GM23338 (cell line): ENCODE measurements around the gene ZNF619. TPM values are rescaled to one million over a fixed set of nuclear protein-coding genes. Genes with fewer than 3 reads are reported as not detected.

ENCODE experiments used
- ATAC-seq: fragments of 200-7000 bp; cut with Tn5 transposase; 3 replicates; pipeline ENCODE4 v1.9.1; 2020
- DNase-seq: peaks from one replicate; pipeline ENCODE4 v3.0.0-alpha.2; 2015; ENCODE audit warnings: low spot score
- H2AFZ ChIP-seq: fragments of 200-600 bp; sonication (generic); 2 replicates; pipeline ENCODE4 v1.8.0; 2016; ENCODE audit warnings: antibody characterized with exemption, mild to moderate bottlenecking, moderate library complexity
- H3F3A ChIP-seq: fragments of 200-600 bp; sonication (generic); replicated peaks from 2 replicates; pipeline ENCODE4 v1.8.0; 2017; ENCODE audit warnings: antibody characterized with exemption, mixed run types, low read depth
- H3K27ac ChIP-seq: fragments of 200-600 bp; sonication (generic); 2 replicates; pipeline ENCODE4 v1.6.1; 2016; ENCODE audit warnings: low read depth
- H3K27me3 ChIP-seq: fragments of 200-600 bp; sonication (generic); 2 replicates; pipeline ENCODE4 v1.8.0; 2016; ENCODE audit warnings: mild to moderate bottlenecking, mixed run types, moderate library complexity; ENCODE audit not compliant: insufficient read depth
- H3K36me3 ChIP-seq: fragments of 200-600 bp; sonication (generic); 2 replicates; pipeline ENCODE4 v1.8.0; 2016; ENCODE audit warnings: mild to moderate bottlenecking; ENCODE audit not compliant: insufficient read depth
- H3K4me1 ChIP-seq: fragments of 200-600 bp; sonication (generic); 2 replicates; pipeline ENCODE4 v1.8.0; 2016; ENCODE audit warnings: mild to moderate bottlenecking, moderate library complexity; ENCODE audit not compliant: insufficient read depth
- H3K4me2 ChIP-seq: fragments of 200-600 bp; sonication (generic); 2 replicates; pipeline ENCODE4 v1.7.1; 2017; ENCODE audit warnings: mixed run types
- H3K4me3 ChIP-seq: fragments of 200-600 bp; sonication (generic); 2 replicates; pipeline ENCODE4 v1.6.1; 2016; ENCODE audit warnings: mixed run types
- H3K79me2 ChIP-seq: fragments of 200-600 bp; sonication (generic); replicated peaks from 2 replicates; pipeline ENCODE4 v1.8.0; 2017; ENCODE audit warnings: mild to moderate bottlenecking; ENCODE audit not compliant: insufficient read depth
- H3K9me2 ChIP-seq: fragments of 200-600 bp; sonication (generic); 2 replicates; pipeline ENCODE4 v1.8.0; 2017; ENCODE audit not compliant: insufficient read depth
- H4K20me1 ChIP-seq: fragments of 200-600 bp; sonication (generic); replicated peaks from 2 replicates; pipeline ENCODE4 v1.8.0; 2017; ENCODE audit warnings: mild to moderate bottlenecking; ENCODE audit not compliant: insufficient read depth
- H3K27ac Mint-ChIP-seq: 2 replicates; pipeline ENCODE4 v1.8.0; 2020; ENCODE audit warnings: inconsistent platforms, mild to moderate bottlenecking, moderate library complexity, mixed read lengths
- H3K27me3 Mint-ChIP-seq: 3 replicates; pipeline ENCODE4 v1.8.0; 2022; ENCODE audit warnings: low read depth, mild to moderate bottlenecking, moderate library complexity, mixed read lengths, inconsistent platforms; ENCODE audit not compliant: insufficient read depth, poor library complexity
- H3K36me3 Mint-ChIP-seq: 3 replicates; pipeline ENCODE4 v1.8.0; 2021; ENCODE audit warnings: low read depth, mild to moderate bottlenecking, inconsistent platforms, moderate library complexity, mixed read lengths
- H3K4me1 Mint-ChIP-seq: 3 replicates; pipeline ENCODE4 v1.8.0; 2020; ENCODE audit warnings: mild to moderate bottlenecking, inconsistent platforms, mixed read lengths
- H3K4me3 Mint-ChIP-seq: 3 replicates; pipeline ENCODE4 v1.8.0; 2021; ENCODE audit warnings: moderate library complexity, mild to moderate bottlenecking, inconsistent platforms, mixed read lengths
- H3K9me3 Mint-ChIP-seq: 3 replicates; pipeline ENCODE4 v1.8.0; 2020; ENCODE audit warnings: moderate library complexity, mild to moderate bottlenecking, inconsistent platforms, mixed read lengths
- CREB1 ChIP-seq: fragments of 250-450 bp; sonication (Bioruptor Pico); IDR thresholded peaks from 2 replicates; pipeline ENCODE4 v1.5.0; 2020; ENCODE audit warnings: low read depth, mild to moderate bottlenecking, moderate library complexity
- CTCF ChIP-seq, 2 experiments: fragments of 200-600 bp in 1 of 2; sonication (generic) in 1 of 2; conservative IDR thresholded peaks; 2 replicates each; pipeline versions ENCODE4 v1.5.1 to v1.6.1; 2016 to 2017; ENCODE audit warnings: antibody characterized with exemption in 2 of 2, low read depth in 2 of 2, mild to moderate bottlenecking in 2 of 2, moderate library complexity in 1 of 2
- ETS1 ChIP-seq: IDR thresholded peaks from 2 replicates; pipeline ENCODE4 v1.6.1; 2016; ENCODE audit warnings: antibody characterized with exemption
- EZH2 ChIP-seq: fragments of 200-600 bp; sonication (generic); IDR thresholded peaks from one replicate; pipeline ENCODE4 v1.8.0; 2017; ENCODE audit warnings: antibody characterized with exemption, mild to moderate bottlenecking, low read depth; ENCODE audit not compliant: unreplicated experiment
- POLR2AphosphoS5 ChIP-seq: IDR thresholded peaks from 2 replicates; pipeline ENCODE4 v1.6.1; 2016; ENCODE audit warnings: antibody characterized with exemption, low read depth
- ZNF331 ChIP-seq: fragments of 250-450 bp; sonication (Bioruptor Pico); IDR thresholded peaks from 2 replicates; pipeline ENCODE4 v1.5.0; 2020; ENCODE audit warnings: low read depth, mild to moderate bottlenecking, moderate library complexity
- ZNF462 ChIP-seq: fragments of 250-450 bp; sonication (Bioruptor Pico); IDR thresholded peaks from 2 replicates; pipeline ENCODE4 v1.5.0; 2020; ENCODE audit warnings: mild to moderate bottlenecking, moderate library complexity
- polyA plus RNA-seq: library from polyadenylated mRNA; unstranded; fragments of >200 nt; fragmentation: Nextera tagmentation; extraction: Ambion mirVana; gene quantifications from 2 replicates; pipeline ENCODE4 v1.2.1, GENCODE V29; 2016
- total RNA-seq: library from RNA; depleted of rRNA; stranded (reverse); fragments of >200 nt; shearing (Covaris generic); gene quantifications from 2 replicates; pipeline ENCODE4 v1.2.3, GENCODE V29; 2014

ZNF619 gene
- total and polyA plus RNA-seq, 2 experiments from 2014 or later = 1.3 to 7.4 TPM

- Histone ChIP-seq H2AFZ (peak overlapping the region; percentile 30), H3K27ac (peak overlapping the region; percentile 81), H3K36me3 (peaks cover 3% of the 10 kb centered on the region), H4K20me1 (peaks cover 5% of the 10 kb centered on the region; the same call in 1 of the 2 replicates), H3K4me2 (peak overlapping the region; percentile 80), H3K27me3 (no peaks in the 10 kb centered on the region), H3K79me2 (peaks cover 9% of the 10 kb centered on the region), H3F3A (peaks cover 4% of the 10 kb centered on the region), H3K4me3 (peak overlapping the region; percentile 59), H3K4me1 (peaks cover 3% of the 10 kb centered on the region; the same call in 1 of the 2 replicates), H3K9me2 (no peaks in the 10 kb centered on the region)
- H3K36me3 Mint-ChIP-seq = peaks cover 14% of the 10 kb centered on the region
- DNase-seq = peak; percentile 100
- TF ChIP-seq POLR2AphosphoS5 = peak; percentile 91
- TF ChIP-seq EZH2 = no peak
- peak in 1 of 2 experiments; percentile 49; a peak in 2 of 4 replicates for TF ChIP-seq CTCF (conservative IDR thresholded peaks at IDR 0.05; ENCODE audit: low read depth in 2 of 2)
- TF ChIP-seq ETS1 = peak; percentile 78
- TF ChIP-seq CREB1 = peak; percentile 94
- TF ChIP-seq ZNF462 (CRISPR knock-in tag) = no peak
- no peak for TF ChIP-seq ZNF331 (CRISPR knock-in tag)
- peaks cover 12% of the 10 kb centered on the region for H3K4me1 Mint-ChIP-seq
- ATAC-seq = peak; percentile 94
- H3K9me3 Mint-ChIP-seq = no peaks in the 10 kb centered on the region
- peak overlapping the region; percentile 98 for H3K27ac Mint-ChIP-seq
- H3K4me3 Mint-ChIP-seq = peak overlapping the region; percentile 90
- peaks cover 3% of the 10 kb centered on the region for H3K27me3 Mint-ChIP-seq
Observed at GRCh38 chr3:40452876-40453730, 23.8 kb upstream of the ZNF619 start.
